Liver (tissue), 9 donors: ENCODE data around the gene KYAT1. TPM values are rescaled to one million over a fixed set of nuclear protein-coding genes. Genes with fewer than 3 reads are reported as not detected.
"Not testable (repeated sequence)": the region's sequence is repeated elsewhere in the genome, so short reads cannot be mapped to it uniquely, and the experiment has no call there.

Experiments
- DNase-seq: peaks from one replicate; pipeline ENCODE4 v3.0.0-alpha.2; 2017; ENCODE audit warnings: low spot score
- H3K27ac ChIP-seq, 2 donors: one replicate each; pipeline ENCODE4 v1.7.0; 2013; ENCODE audit warnings: inconsistent platforms in 2 of 2, low read length in 2 of 2, control low read depth in 1 of 2, low read depth in 1 of 2, mild to moderate bottlenecking in 1 of 2
- H3K27me3 ChIP-seq, 4 donors: one replicate each; pipeline versions ENCODE4 v1.6.1 to v1.7.0; 2013; ENCODE audit warnings: low read length in 3 of 4, inconsistent platforms in 1 of 4, mild to moderate bottlenecking in 1 of 4, moderate library complexity in 1 of 4; ENCODE audit not compliant: control insufficient read depth in 4 of 4, insufficient read depth in 4 of 4
- H3K36me3 ChIP-seq, 4 donors: one replicate each; pipeline versions ENCODE4 v1.6.1 to v1.7.0; 2013; ENCODE audit warnings: low read length in 3 of 4, mild to moderate bottlenecking in 3 of 4, low read depth in 1 of 4, moderate library complexity in 1 of 4; ENCODE audit not compliant: control insufficient read depth in 4 of 4, insufficient read depth in 3 of 4
- H3K4me1 ChIP-seq, 4 donors: one replicate each; pipeline versions ENCODE4 v1.6.1 to v1.7.0; 2013; ENCODE audit warnings: low read length in 3 of 4, mild to moderate bottlenecking in 3 of 4, moderate library complexity in 1 of 4; ENCODE audit not compliant: control insufficient read depth in 4 of 4, insufficient read depth in 4 of 4
- H3K4me3 ChIP-seq, 3 donors: one replicate each; pipeline versions ENCODE4 v1.6.1 to v1.7.0; 2013; ENCODE audit warnings: low read length in 3 of 3, control low read depth in 1 of 3, low read depth in 1 of 3, mild to moderate bottlenecking in 1 of 3
- H3K9ac ChIP-seq, 2 donors: one replicate each; pipeline ENCODE4 v1.7.0; 2013; ENCODE audit warnings: low read length in 2 of 2, mild to moderate bottlenecking in 2 of 2, moderate library complexity in 2 of 2, control low read depth in 1 of 2, low read depth in 1 of 2
- H3K9me3 ChIP-seq, 4 donors: one replicate each; pipeline versions ENCODE4 v1.6.1 to v1.7.0; 2013; ENCODE audit warnings: low read length in 3 of 4; ENCODE audit not compliant: control insufficient read depth in 4 of 4
- EGR1 ChIP-seq, 2 donors: IDR thresholded peaks; 2 replicates each; pipeline ENCODE4 v1.6.1; 2016 to 2018; ENCODE audit warnings: antibody characterized with exemption in 2 of 2, low read depth in 2 of 2
- FOXA1 ChIP-seq: IDR thresholded peaks from 2 replicates; pipeline ENCODE4 v1.6.1; 2016; ENCODE audit warnings: antibody characterized with exemption
- FOXA2 ChIP-seq: IDR thresholded peaks from 2 replicates; pipeline ENCODE4 v1.6.1; 2016; ENCODE audit warnings: antibody characterized with exemption
- GABPA ChIP-seq, 2 donors: IDR thresholded peaks in 1 of 2; conservative IDR thresholded peaks in 1 of 2; 2 replicates each; pipeline ENCODE4 v1.6.1; 2016; ENCODE audit warnings: antibody characterized with exemption in 2 of 2, mild to moderate bottlenecking in 1 of 2, moderate library complexity in 1 of 2
- HNF4A ChIP-seq, 2 donors: conservative IDR thresholded peaks; 2 replicates each; pipeline ENCODE4 v1.6.1; 2016; ENCODE audit warnings: antibody characterized with exemption in 2 of 2, mild to moderate bottlenecking in 2 of 2
- RAD21 ChIP-seq, 2 donors: IDR thresholded peaks; 2 replicates each; pipeline ENCODE4 v1.6.1; 2016; ENCODE audit warnings: antibody characterized with exemption in 2 of 2, mild to moderate bottlenecking in 2 of 2
- RXRA ChIP-seq, 2 donors: IDR thresholded peaks; 2 replicates each; pipeline ENCODE4 v1.6.1; 2017 to 2018; ENCODE audit warnings: antibody characterized with exemption in 2 of 2, mild to moderate bottlenecking in 1 of 2
- SP1 ChIP-seq: IDR thresholded peaks from 2 replicates; pipeline ENCODE4 v1.6.1; 2018; ENCODE audit warnings: antibody characterized with exemption, mild to moderate bottlenecking
- WGBS: extraction: QIAGEN DNeasy Blood & Tissue Kit; methylation state at CpG from one replicate; pipeline ENCODE4 v1.1.7; 2013; 5-methylcytosine and 5-hydroxymethylcytosine counted together
- polyA plus RNA-seq, 2 donors: library from polyadenylated mRNA; stranded (reverse) in 1 of 2; unstranded in 1 of 2; fragments of 200-250 nt in 1 of 2; fragments of >200 nt in 1 of 2; fragmentation: Nextera tagmentation in 1 of 2; extraction: Ambion mirVana in 1 of 2; gene quantifications; one replicate each; pipeline versions ENCODE4 v1.2.1 to v1.2.3, GENCODE V29; 2013 to 2015
- total RNA-seq, 2 donors: library from RNA; depleted of rRNA; stranded (reverse); fragments of >200 nt; gene quantifications; one replicate each; pipeline ENCODE4 v1.2.3, GENCODE V29; 2014
- TF ChIP-seq, protein P1 (sequence below): IDR thresholded peaks from 2 replicates; pipeline ENCODE4 v1.6.1; 2016; ENCODE audit warnings: antibody characterized with exemption
- TF ChIP-seq, protein P2 (sequence below): IDR thresholded peaks from 2 replicates; pipeline ENCODE4 v1.6.1; 2016; ENCODE audit warnings: antibody characterized with exemption
- donor health status: healthy.
- donor health status: healthy.
- donor health status: healthy.
- donor health status: healthy.
- donor health status: healthy.

KYAT1 gene
- total and polyA plus RNA-seq, 4 donors: 3.8 to 8.1 (median 7.4) TPM

DNA sequence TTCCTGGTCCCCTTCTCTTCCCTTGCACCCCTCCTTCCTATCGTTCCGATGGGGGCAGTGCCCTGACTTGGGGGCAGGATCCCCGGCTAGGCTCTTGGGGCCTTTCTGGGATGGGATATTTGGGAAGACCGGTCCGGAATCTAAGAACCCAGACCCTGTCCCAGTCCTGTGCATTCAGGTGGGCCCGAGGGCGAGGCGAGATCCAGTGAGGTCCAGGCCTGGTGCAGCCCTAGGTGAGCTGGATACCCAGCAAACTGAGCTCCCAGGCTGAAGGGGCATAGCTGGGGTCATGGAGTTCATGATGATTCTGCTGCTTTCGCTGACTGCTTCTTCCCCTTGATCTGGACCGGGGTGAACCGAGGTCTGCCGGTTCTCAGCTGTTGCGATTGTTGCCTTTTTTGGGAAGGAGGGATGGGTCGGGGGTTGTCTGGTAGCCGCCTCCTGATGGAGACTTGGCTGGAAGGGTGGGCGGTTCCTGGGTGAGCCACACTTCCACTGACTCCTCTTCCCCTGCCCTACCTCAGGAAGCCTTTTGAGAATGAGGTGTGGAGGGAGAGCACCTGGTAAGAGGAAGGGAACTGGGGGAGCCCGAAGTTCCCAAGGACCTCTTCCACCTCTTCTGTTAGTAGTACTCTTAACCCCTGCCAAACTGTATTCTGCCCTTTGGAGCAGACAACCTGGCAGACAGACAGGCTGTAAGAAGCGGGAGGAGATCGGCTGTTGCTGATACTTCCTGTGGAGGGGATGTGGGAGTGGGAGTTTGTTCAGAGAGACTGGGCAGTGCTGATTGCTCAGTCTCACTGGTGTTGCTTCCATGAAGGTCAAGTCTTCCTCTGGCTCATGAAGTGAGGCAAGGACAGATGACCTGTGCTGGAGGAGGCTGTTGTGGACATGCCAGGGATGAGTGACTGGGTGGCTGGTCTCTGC, 1.2 kb upstream of the KYAT1 start:
- WGBS: under 1% methylated on average over 19 of the region's 19 CpGs
- peak overlapping the region; percentile 84 to 96 for H3K9ac ChIP-seq
- no peaks in the 10 kb centered on the region for H3K27me3 ChIP-seq
- no peak for DNase-seq
- peak overlapping the region; percentile 79 to 90 (median 87) for H3K4me3 ChIP-seq
- H3K4me1 ChIP-seq: peaks cover 12 to 49% (median 38%) of the 10 kb centered on the region in 4 donors
- H3K9me3 ChIP-seq: no peaks in the 10 kb centered on the region
- TF ChIP-seq SP1 (no peak), RXRA (IDR thresholded peaks at IDR 0.05) (peak; percentile 13 to 34), RAD21 (IDR thresholded peaks at IDR 0.05) (peak in 1 of 2 donors; percentile 1), HNF4A (conservative IDR thresholded peaks at IDR 0.05) (peak; percentile 50 to 57)
- H3K27ac ChIP-seq: peak overlapping the region; percentile 75 to 85
- H3K36me3 ChIP-seq: peaks cover 7 to 17% (median 11%) of the 10 kb centered on the region in 4 donors

DNA sequence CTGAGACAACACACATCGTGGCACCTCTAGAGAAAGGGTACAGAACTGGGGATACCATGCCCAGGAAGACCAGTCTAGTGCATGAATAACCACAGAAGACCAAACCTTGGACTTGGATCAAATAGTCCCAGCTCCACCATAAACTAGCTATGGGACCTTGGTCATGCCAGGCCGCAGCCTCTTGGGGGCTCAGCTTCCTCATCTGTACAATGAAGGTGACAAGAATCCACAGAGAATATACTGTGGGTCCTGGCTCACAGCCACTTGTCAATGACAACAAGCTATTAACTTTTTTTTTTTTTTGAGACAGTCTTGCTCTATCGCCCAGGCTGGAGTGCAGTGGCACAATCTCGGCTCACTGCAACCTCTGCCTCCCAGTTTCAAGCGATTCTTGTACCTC, 3.9 kb downstream of the KYAT1 start:
- 57% methylated on average over 5 of the region's 5 CpGs for WGBS
- DNase-seq: no peak
- peak overlapping the region; percentile 81 to 86 for H3K27ac ChIP-seq
- no peak overlapping the region for H3K9ac ChIP-seq
- peaks cover 10 to 42% (median 36%) of the 10 kb centered on the region in 4 donors for H3K4me1 ChIP-seq
- no peak overlapping the region for H3K4me3 ChIP-seq
- no peaks in the 10 kb centered on the region for H3K36me3 ChIP-seq
- H3K27me3 ChIP-seq: no peaks in the 10 kb centered on the region
- no peaks in the 10 kb centered on the region for H3K9me3 ChIP-seq
- TF ChIP-seq GABPA (IDR thresholded peaks at IDR 0.05 in 1 of 2, conservative IDR thresholded peaks at IDR 0.05 in 1 of 2) (no peak), FOXA1 (no peak), EGR1 (IDR thresholded peaks at IDR 0.05; ENCODE audit: low read depth in 2 of 2) (no peak), FOXA2 (no peak), RAD21 (IDR thresholded peaks at IDR 0.05) (no peak), SP1 (no peak)
- TF ChIP-seq, protein P1, sequence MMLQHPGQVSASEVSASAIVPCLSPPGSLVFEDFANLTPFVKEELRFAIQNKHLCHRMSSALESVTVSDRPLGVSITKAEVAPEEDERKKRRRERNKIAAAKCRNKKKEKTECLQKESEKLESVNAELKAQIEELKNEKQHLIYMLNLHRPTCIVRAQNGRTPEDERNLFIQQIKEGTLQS: no peak
- TF ChIP-seq, protein P2, sequence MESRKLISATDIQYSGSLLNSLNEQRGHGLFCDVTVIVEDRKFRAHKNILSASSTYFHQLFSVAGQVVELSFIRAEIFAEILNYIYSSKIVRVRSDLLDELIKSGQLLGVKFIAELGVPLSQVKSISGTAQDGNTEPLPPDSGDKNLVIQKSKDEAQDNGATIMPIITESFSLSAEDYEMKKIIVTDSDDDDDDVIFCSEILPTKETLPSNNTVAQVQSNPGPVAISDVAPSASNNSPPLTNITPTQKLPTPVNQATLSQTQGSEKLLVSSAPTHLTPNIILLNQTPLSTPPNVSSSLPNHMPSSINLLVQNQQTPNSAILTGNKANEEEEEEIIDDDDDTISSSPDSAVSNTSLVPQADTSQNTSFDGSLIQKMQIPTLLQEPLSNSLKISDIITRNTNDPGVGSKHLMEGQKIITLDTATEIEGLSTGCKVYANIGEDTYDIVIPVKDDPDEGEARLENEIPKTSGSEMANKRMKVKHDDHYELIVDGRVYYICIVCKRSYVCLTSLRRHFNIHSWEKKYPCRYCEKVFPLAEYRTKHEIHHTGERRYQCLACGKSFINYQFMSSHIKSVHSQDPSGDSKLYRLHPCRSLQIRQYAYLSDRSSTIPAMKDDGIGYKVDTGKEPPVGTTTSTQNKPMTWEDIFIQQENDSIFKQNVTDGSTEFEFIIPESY: no peak

DNA sequence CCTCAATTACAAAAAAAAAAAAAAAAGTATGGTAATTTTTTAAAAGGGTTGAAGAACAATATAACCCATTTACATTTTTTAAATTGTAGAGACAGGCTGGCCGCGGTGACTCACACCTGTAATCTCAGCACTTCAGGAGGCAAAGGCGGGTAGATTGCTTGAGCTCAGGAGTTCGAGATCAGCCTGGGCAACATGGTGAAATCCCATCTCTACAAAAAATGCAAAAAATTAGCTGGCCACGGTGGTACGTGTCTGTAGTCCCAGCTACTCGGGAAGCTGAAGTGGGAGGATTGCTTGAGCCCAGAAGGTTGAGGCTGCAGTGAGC, 10.8 kb downstream of the KYAT1 start:
- H3K27me3 ChIP-seq, H3K9ac ChIP-seq, H3K27ac ChIP-seq, H3K4me3 ChIP-seq, DNase-seq, H3K9me3 ChIP-seq, H3K36me3 ChIP-seq: not testable (repeated sequence)
- 93% methylated on average over 7 of the region's 7 CpGs for WGBS
- peaks cover 5 to 10% (median 9%) of the 10 kb centered on the region in 4 donors for H3K4me1 ChIP-seq
